NK-92 (cell line): ENCODE data around the gene MAP4.
"Not testable (repeated sequence)": the region's sequence is repeated elsewhere in the genome, so short reads cannot be mapped to it uniquely, and the experiment has no call there.

Experiments used
- DNase-seq: peaks from one replicate; lab custom pipeline; 2025; ENCODE audit not compliant: unreplicated experiment; lab: John Stamatoyannopoulos, UW

Gene MAP4

DNA sequence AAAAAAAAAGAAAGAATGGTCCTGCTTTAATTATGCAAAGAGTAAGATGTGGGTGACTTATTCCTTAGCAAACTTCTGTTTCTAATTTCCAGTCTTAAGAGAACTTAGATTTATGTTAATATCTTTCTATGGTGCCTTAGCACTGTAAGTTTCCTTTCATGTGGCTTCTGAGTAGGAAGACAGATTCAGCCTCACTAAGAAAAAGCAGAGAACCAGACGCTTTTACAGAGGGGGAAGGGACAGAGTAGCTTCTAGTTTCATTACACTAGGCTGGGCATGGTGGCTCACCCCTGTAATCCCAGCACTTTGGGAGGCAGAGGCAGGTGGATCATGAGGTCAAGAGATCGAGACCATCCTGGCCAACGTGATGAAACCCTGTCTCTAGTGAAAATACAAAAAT lies 118.3 kb downstream of the MAP4 start:
- no peak for DNase-seq

GRCh38 chr3:47896736-47897135 lies 119.5 kb downstream of the MAP4 start:
- no peak for DNase-seq

DNA sequence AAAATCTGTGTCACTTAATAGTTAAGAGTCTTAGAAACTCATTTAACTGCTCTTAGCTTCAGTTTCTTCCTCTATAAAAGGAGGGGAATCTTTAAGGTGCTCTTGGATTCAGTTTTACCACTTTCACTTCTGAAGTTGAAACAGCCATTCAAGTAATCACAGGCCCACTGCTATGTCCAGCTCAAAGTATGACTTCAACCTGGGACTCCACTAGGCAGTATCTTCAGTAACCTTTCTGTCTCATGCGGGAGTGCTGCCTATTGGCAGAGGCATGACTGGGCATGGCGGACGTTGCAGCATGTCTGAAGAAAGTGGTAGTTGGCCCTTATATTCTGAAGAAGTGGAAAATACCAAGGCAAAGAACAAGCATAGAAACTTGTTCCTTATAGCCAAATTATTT lies 121.0 kb downstream of the MAP4 start:
- DNase-seq: no peak

DNA sequence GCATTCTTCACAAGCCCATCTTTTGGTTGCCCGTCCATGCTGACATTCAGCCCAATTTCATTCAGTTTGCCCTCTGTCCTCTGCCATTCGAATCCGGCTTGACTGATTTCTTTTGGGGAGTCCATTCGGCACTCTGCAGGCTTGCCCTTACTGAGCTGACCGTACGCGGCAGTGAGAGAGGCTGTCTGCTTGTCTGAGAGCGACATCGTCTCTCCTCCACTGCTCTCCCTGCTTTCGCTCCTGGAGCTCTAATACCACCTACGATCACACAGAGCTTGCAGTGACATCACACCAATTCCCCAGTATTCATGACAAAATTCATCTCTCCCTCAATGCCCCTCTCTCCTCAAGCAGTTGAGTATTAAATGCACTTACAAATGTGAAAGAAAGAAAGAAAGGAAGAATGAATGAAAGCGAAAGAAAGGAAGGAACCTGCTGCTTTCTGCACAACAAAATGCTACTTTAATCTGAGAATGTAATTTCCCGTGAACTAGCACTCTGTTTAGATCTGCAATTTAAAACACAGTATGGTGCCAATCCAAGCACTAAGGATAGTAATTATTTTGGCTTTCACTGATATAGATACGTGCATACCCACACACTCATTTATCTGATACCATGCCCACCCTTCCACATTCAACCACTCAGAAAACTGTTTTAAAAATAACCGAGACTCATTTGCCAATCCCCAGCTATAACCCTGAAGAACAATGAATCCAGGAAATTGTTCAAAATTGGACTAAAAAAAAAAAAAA lies 123.8 kb downstream of the MAP4 start:
- no peak for DNase-seq

- no peak for DNase-seq
These were observed 124.6 kb downstream of the MAP4 start for GRCh38 chr3:47891613-47892005.

DNA sequence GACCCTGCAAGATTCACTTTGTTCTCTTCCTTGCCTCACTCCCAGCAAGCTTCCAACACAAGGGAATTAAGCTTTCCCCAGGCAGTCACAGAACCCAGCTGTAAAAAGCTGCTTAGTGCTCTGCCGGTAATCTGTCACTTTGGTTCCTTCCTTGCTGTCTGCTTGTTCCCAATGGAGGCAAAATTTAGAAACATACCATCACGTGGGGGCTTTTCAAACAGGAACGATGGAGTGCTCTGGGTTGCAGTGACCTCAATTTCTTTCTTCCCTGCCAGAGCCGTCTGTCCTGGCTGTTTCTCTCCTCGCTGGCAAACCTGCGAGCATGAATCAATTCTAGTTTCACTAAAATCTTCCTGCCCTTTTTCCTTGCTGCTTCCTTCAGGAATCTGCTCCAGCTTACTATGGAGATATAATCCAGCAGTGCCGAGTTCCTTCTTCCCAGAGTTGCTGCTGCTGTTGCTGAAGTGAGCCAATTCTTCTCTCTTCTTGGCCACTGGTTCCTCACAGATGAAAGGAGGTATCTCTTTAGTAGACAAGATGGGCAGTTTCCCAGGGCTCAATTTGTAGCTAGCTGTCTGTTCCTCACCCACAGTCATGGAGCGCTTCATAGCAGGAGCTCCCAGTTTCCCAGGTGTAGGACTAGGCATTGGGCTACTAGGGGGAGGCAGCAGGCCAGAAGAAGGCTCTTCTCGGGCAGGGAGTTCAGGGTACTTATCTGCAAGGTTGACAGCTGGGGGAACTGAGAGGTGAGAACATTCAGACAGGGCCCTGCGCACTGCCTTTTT lies 125.2 kb downstream of the MAP4 start:
- DNase-seq: no peak

DNA sequence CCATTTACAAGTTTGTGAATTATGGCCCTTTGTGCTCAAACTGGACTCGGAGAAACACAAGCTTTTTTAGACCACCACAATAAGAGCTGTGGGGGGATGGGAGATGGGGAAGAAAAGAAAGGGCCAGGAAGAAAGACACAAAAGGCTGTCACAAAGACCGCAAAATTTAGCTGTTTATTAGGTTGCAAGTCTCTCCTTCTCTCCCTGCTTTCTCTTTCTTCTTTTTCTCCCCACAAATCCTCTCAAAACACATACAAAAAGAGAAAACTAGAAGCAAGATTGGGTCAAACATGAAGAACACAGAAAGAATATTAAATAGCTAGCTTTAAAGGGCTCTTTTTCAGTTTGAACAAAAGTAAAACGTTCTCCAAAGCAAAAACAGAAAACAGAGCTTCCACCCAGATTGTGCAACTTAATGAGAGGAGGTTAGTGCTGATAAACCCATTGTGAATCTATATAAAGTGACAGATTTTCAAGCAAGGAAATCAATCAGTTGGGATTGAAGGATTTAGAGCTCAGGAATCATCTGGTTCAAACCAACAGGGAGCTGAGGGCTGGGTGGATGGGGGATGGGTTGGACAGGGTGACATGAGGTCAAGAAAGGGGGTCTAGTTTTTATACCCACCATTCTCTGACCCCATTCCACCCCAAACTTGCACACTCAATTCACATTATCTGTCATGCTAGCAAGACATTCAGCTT lies 125.9 kb downstream of the MAP4 start:
- no peak for DNase-seq

DNA sequence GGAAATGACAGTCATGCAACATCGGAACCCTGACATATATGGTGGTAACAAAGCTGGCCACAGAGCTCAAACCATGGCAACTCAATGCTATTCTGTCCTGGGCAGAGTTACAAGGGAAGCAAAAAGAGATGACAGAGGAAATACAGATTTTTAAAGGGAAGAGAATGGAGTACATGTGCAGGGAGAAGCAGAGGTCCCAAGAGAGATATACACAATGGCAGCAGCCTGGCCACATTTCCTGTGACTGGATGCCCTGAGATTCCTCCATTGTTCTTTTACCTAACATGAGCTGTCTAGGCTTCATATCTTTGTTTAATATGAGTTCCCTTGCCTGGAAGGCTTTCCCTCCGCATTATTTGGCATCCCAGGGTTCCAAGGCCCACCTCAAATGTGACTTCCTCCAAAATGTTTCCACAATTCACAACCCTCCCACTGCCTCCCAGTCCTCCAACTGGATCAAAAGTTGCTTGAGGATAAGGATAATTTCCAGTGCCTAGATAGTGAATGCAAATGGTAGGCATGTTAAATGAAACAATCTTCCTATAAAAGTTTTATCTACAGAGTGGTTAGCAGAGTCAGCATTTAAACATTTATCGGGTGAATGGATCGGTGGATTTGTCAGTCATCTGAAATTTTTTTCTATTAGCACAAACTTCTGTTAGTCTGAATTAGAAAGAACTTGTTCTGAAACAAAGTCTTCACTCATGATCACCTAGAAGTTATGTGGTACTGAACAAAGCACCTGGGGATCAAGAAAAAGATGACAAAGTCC lies 127.0 kb downstream of the MAP4 start:
- DNase-seq: no peak

DNA sequence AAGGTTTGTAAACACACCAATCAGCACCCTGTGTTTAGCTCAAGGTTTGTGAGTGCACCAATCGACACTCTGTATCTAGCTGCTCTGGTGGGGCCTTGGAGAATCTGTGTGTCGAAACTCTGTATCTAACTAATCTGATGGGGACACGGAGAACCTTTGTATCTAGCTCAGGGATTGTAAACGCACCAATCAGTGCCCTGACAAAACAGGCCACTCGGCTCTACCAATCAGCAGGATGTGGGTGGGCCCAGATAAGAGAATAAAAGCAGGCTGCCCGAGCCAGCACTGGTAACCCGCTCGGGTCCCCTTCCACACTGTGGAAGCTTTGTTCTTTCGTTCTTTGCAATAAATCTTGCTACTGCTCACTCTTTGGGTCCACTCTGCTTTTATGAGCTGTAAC lies 128.2 kb downstream of the MAP4 start:
- DNase-seq: not testable (repeated sequence)

DNA sequence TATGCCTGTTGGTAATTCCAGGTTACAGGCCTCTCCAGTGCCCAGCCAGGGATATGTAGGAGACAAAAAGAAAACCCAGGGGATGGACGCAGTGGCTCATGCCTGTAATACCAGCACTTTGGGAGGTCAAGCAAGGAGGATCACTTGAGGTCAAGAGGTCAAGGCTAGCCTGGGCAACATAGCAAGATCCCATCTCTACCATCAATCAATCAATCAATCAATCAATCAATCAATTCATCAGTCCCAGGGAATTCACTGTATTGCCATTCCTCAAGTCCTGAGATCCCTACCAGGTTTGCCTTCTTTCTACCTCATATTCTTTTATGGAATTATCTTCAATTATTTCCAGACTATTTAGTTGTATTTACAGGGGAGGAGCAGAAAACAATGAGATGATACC lies 131.0 kb downstream of the MAP4 start:
- DNase-seq: no peak

- DNase-seq: no peak
These were observed 131.6 kb downstream of the MAP4 start for GRCh38 chr3:47884603-47885002.

GRCh38 chr3:47882338-47882737 lies 133.9 kb downstream of the MAP4 start:
- DNase-seq: no peak

GRCh38 chr3:47877719-47878118 lies 138.5 kb downstream of the MAP4 start:
- DNase-seq: no peak

GRCh38 chr3:47877290-47877689 lies 138.9 kb downstream of the MAP4 start:
- no peak for DNase-seq

DNA sequence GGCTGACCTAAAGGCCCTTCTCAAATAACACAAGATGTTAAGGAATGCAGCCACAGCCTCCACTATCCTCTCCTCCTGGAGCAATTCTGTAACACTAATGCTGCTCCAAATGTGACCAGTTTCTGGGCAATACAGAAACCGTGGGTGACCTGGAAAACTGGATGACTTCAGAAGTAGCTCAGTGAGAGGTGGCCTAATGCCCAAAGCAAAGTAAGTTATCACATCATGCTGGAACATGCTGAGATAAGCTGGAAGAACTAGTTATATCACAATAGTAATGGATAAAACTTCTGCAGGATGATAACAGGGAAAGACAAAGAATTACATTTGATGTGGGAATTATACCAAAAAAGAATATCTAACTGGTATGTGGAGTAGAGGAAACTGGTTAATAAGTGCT lies 141.3 kb downstream of the MAP4 start:
- no peak for DNase-seq

DNA sequence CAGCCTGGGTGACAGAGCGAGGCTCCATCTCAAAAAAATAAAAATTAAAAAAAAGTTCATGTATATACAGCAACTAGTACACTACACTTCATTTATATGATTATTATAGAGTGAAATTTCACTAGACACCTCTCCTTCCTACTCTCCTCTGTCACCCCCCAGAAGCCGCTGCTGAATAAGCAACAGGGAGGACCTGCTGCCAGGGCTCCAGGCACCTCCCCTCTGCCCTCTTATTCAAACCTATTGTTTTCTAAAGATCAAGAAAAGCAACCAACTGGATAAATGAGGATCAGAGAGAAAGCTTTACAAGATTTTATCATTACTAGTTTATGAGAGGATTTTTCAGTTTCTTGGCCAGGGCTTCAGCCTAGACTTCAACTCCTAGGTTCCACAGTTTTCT lies 141.8 kb downstream of the MAP4 start:
- no peak for DNase-seq

- DNase-seq: no peak
These were observed 143.3 kb downstream of the MAP4 start for GRCh38 chr3:47872916-47873315.

GRCh38 chr3:47871389-47871788 lies 144.8 kb downstream of the MAP4 start:
- no peak for DNase-seq

GRCh38 chr3:47870702-47871260 lies 145.4 kb downstream of the MAP4 start:
- DNase-seq: no peak

DNA sequence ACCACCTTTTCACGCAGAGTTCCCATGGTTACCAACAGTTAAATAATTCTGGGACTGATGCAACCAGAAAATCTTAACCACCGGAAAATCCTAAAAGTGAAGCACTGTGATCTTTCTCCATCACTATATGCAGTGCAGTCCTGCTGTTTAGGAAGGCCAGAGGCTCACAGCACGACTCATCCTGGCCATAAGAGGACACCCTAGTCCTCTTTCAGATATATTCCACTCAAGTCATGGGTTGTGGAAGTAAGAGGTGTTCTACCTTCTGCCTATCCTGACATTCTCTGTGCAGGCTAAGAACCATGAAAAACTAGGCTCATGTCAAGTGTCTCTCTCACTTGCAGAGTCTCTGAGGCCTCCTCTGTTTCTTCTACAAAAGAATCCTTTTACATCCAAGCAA lies 146.1 kb downstream of the MAP4 start:
- DNase-seq: no peak

GRCh38 chr3:47868306-47868705 lies 147.9 kb downstream of the MAP4 start:
- no peak for DNase-seq
